Common myeloid progenitor, CD34-positive (primary cell): Measurements from ENCODE around the gene LRRC1.

Experiments
- CTCF ChIA-PET: fragments of 350-600 bp; sonication (Branson Sonifier 250); formaldehyde crosslinking; loops from one replicate; lab custom pipeline; 2021; ENCODE audit warnings: antibody characterized with exemption; lab: Charles Lee
- POLR2A ChIA-PET: fragments of 350-600 bp; sonication (Branson Sonifier 250); formaldehyde crosslinking; loops from one replicate; lab custom pipeline; 2021; ENCODE audit warnings: antibody characterized with exemption; lab: Charles Lee
- DNase-seq, 3 donors: peaks; one replicate each; pipeline versions ENCODE4 v3.0.0 to v3.0.0-alpha.2; 2013
- H3K27ac ChIP-seq, 2 experiments: 1 replicate in 1 of 2; 2 replicates in 1 of 2; pipeline ENCODE4 v1.7.0; 2013; ENCODE audit warnings: inconsistent platforms in 2 of 2, low read length in 2 of 2, mild to moderate bottlenecking in 2 of 2, low read depth in 1 of 2, moderate library complexity in 1 of 2; ENCODE audit not compliant: severe bottlenecking in 2 of 2, insufficient read depth in 1 of 2, poor library complexity in 1 of 2
- H3K27me3 ChIP-seq, 5 experiments: replicated peaks in 2 of 5; 1 replicate in 3 of 5; 2 replicates in 2 of 5; pipeline versions ENCODE4 v1.6.1 to v1.7.0; 2013; ENCODE audit warnings: low read length in 4 of 5, mild to moderate bottlenecking in 2 of 5, moderate library complexity in 2 of 5, inconsistent platforms in 1 of 5; ENCODE audit not compliant: insufficient read depth in 5 of 5, control insufficient read depth in 4 of 5
- H3K36me3 ChIP-seq, 4 experiments: 1 replicate in 2 of 4; 2 replicates in 2 of 4; pipeline versions ENCODE4 v1.6.1 to v1.7.0; 2013; ENCODE audit warnings: low read length in 3 of 4, control low read depth in 1 of 4, mild to moderate bottlenecking in 1 of 4; ENCODE audit not compliant: control insufficient read depth in 4 of 4, insufficient read depth in 4 of 4
- H3K4me1 ChIP-seq, 4 experiments: 1 replicate in 3 of 4; 2 replicates in 1 of 4; pipeline versions ENCODE4 v1.6.1 to v1.7.1; 2013; ENCODE audit warnings: low read length in 3 of 4, mild to moderate bottlenecking in 3 of 4, control low read depth in 1 of 4, inconsistent platforms in 1 of 4, moderate library complexity in 1 of 4; ENCODE audit not compliant: control insufficient read depth in 4 of 4, insufficient read depth in 4 of 4; ENCODE audit errors: control extremely low read depth in 1 of 4
- H3K4me3 ChIP-seq, 7 experiments: 1 replicate in 4 of 7; 2 replicates in 3 of 7; pipeline versions ENCODE4 v1.5.1 to v1.7.0; 2013; ENCODE audit warnings: mild to moderate bottlenecking in 7 of 7, low read length in 6 of 7, moderate library complexity in 6 of 7, inconsistent platforms in 2 of 7, low read depth in 2 of 7, control low read depth in 1 of 7; ENCODE audit not compliant: insufficient read depth in 4 of 7, control insufficient read depth in 1 of 7; ENCODE audit errors: extremely low read depth in 1 of 7
- H3K9me3 ChIP-seq, 5 experiments: 1 replicate in 4 of 5; 2 replicates in 1 of 5; pipeline versions ENCODE4 v1.6.1 to v1.7.1; 2013; ENCODE audit warnings: low read length in 4 of 5, mild to moderate bottlenecking in 2 of 5, inconsistent platforms in 1 of 5, low read depth in 1 of 5, moderate library complexity in 1 of 5; ENCODE audit not compliant: control insufficient read depth in 4 of 5, insufficient read depth in 2 of 5; ENCODE audit errors: control extremely low read depth in 1 of 5
- WGBS: methylation state at CpG from one replicate; pipeline ENCODE4 v1.1.5; 2013; ENCODE audit not compliant: insufficient coverage; 5-methylcytosine and 5-hydroxymethylcytosine counted together

Gene LRRC1

DNA sequence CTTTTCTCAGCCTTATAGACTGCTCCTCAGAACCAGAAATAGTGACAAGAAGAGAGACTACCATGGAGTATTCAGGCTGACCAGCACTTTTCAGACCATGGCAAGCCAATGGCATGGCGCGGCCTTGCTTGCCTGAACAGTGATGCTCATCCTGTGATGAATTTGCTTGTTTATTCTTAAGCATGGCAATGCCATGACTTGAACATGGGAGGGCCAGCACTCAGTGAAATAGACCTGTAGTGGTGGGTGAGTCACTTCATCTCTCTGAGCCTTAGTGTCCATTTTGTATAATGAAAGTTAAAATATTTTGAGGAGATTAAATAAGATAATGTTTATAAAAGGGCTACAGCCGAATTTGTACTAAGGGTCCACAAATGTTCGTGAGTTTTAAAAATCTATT lies 79.1 kb downstream of the LRRC1 start:
- Histone ChIP-seq H3K9me3 (peaks cover 0 to 9% (median 0%) of the 10 kb centered on the region in 5 experiments), H3K4me3 (no peak overlapping the region), H3K4me1 (no peaks in the 10 kb centered on the region), H3K27ac (no peak overlapping the region), H3K36me3 (no peaks in the 10 kb centered on the region), H3K27me3 (no peaks in the 10 kb centered on the region)
- 95% methylated on average over 2 of the region's 4 CpGs for WGBS
- ChIA-PET CTCF (no interaction called here), POLR2A (no interaction called here)
- no peak for DNase-seq

DNA sequence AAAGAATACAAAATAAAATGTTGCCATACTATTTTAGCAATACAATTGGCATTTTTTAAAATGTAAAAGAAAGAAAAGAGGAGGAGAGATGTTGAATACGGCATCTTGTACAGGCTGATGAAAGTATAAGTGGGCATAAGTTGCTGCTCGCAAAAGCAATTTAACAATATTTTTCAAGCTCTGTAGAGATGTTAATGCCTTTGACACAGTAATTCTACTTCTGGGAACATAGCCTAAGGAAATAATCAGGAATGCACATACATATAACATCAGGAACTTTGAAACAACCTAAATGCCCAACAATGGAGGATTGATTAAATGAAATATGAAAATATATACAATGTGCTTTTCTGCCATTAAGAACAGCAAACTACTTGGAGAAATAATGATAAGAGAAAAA lies 80.2 kb downstream of the LRRC1 start:
- Histone ChIP-seq H3K4me3 (no peak overlapping the region), H3K27me3 (no peaks in the 10 kb centered on the region), H3K4me1 (no peaks in the 10 kb centered on the region), H3K36me3 (peaks cover 0 to 2% (median under 1%) of the 10 kb centered on the region in 4 experiments), H3K9me3 (peaks cover 0 to 9% (median 0%) of the 10 kb centered on the region in 5 experiments), H3K27ac (no peak overlapping the region)
- DNase-seq, result no peak
- ChIA-PET POLR2A (no interaction called here), CTCF (no interaction called here)
- WGBS, result 100% methylated on average over 1 of the region's 2 CpGs

DNA sequence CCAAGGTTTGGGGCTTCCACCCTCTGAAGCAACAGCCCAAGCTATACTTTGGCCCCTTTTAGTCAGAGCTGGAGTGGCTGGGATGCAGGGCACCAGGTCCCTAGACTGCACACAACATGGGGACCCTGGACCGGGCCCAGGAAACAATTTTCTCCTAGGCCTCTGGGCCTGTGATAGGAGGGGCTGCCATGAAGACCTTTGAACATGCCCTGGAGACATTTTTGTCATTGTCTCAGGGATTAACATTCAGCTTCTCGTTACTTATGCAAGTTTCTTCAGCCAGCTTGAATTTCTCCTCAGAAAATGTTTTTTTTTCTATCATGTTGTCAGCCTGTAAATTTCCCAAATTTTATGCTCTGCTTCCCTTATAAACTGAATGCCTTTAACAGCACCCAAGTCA lies 82.3 kb downstream of the LRRC1 start:
- Histone ChIP-seq H3K27me3 (no peaks in the 10 kb centered on the region), H3K36me3 (peaks cover 0 to 2% (median under 1%) of the 10 kb centered on the region in 4 experiments), H3K9me3 (peaks cover 0 to 9% (median 0%) of the 10 kb centered on the region in 5 experiments), H3K4me1 (no peaks in the 10 kb centered on the region), H3K27ac (no peak overlapping the region), H3K4me3 (no peak overlapping the region)
- POLR2A ChIA-PET, result no interaction called here
- no peak for DNase-seq
- WGBS, result 100% methylated on average over 2 of the region's 2 CpGs
- CTCF ChIA-PET, result no interaction called here

DNA sequence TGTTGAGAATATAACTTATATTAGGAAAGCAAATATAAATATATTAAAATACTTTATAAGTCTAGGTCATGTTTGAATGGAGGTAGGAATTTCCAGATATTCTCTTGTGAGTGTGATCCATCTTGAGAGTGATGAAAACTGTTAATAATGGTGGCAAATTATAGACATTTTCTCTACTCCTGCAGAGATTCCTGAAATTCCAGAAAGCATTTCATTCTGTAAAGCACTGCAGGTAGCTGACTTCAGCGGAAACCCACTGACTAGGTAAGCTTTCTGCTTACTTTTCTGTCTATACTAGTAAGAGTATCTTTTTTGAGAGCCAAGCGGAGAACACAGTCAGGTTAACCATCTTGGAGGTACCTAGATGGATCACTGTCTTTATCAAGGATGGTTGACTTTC lies 84.0 kb downstream of the LRRC1 start:
- POLR2A ChIA-PET, result no interaction called here
- DNase-seq, result no peak
- H3K36me3 ChIP-seq, result peaks cover 0 to 4% (median 2%) of the 10 kb centered on the region in 4 experiments
- CTCF ChIA-PET, result no interaction called here
- no peak overlapping the region for H3K27ac ChIP-seq
- H3K27me3 ChIP-seq, result no peaks in the 10 kb centered on the region
- H3K9me3 ChIP-seq, result peaks cover 0 to 6% (median 0%) of the 10 kb centered on the region in 5 experiments
- no peak overlapping the region for H3K4me3 ChIP-seq
- 100% methylated on average over 1 of the region's 2 CpGs for WGBS
- no peaks in the 10 kb centered on the region for H3K4me1 ChIP-seq

DNA sequence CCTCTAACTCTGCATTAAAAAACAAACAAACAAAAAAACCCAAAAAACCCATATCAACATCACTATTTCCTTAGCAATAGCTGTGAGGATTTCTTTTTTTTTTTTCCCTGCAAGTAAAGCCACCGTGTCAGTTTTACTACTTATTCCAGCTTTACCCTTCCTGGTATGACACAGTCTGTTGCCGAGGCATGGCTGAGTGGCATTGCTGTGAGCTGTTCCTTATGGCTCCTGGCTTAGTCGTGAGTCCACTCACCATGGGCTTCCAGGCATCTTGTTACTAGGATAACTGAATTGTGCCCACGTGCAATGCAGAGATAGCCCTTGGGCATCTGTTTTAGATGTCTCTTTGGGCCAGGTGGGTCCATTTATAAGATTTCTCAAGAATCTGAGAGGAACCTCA lies 84.8 kb downstream of the LRRC1 start:
- H3K4me1 ChIP-seq, result no peaks in the 10 kb centered on the region
- H3K27ac ChIP-seq, result no peak overlapping the region
- ChIA-PET CTCF (no interaction called here), POLR2A (no interaction called here)
- H3K27me3 ChIP-seq, result no peaks in the 10 kb centered on the region
- H3K4me3 ChIP-seq, result no peak overlapping the region
- no peak for DNase-seq
- H3K36me3 ChIP-seq, result peaks cover 0 to 4% (median 2%) of the 10 kb centered on the region in 4 experiments
- peaks cover 0 to 6% (median 0%) of the 10 kb centered on the region in 5 experiments for H3K9me3 ChIP-seq
- WGBS, result 67% methylated on average over 3 of the region's 4 CpGs

DNA sequence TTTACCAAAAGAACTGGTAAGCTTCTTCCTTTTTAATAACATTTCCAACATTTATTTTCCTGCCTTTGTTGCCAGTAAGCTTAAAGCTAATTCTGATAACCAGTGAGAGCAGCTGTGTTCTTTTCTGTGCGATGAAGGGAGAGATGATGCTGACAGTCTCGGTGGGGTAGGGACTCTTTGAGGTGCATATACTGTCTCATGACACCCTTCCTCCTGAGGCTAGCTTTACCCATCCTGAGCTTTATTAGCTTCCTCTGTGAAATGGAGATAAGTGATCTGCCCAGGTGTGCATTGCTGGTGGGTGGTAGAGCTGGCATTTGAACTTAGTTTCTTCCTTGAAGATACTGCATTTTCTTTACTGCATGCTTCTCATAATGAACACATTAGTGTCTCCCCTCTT lies 92.5 kb downstream of the LRRC1 start:
- Histone ChIP-seq H3K36me3 (peaks cover 0 to 5% (median 2%) of the 10 kb centered on the region in 4 experiments), H3K4me3 (no peak overlapping the region), H3K4me1 (no peaks in the 10 kb centered on the region), H3K27ac (no peak overlapping the region), H3K27me3 (no peaks in the 10 kb centered on the region), H3K9me3 (no peaks in the 10 kb centered on the region)
- ChIA-PET POLR2A (no interaction called here), CTCF (interaction anchor here (1.1 kb wide), 1 partner anchor 68 kb away, joined by 3 read pairs; no protein-coding TSS in a partner anchor)
- WGBS, result no CpG with 5 or more reads among the region's 2 CpGs
- DNase-seq, result no peak

DNA sequence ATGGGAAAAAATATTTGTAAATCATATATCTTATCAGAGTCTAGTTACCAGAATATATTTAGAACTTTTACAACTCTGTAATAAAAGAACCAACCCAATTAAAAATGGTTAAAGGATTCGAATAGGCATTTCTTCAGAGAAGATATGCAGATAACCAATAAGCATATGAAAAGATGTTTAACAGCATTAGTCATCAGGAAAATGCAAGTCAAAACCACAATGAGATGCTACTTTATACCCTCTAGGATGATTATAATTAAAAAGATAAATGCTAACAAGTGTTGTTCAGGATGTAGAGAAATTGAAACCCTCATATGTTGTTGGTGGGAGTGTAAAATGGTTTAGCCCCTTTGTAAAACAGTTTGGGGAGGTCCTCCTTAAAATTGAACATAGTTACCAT lies 94.1 kb downstream of the LRRC1 start:
- Histone ChIP-seq H3K36me3 (peaks cover 0 to 2% (median 1%) of the 10 kb centered on the region in 4 experiments), H3K4me3 (no peak overlapping the region), H3K9me3 (no peaks in the 10 kb centered on the region), H3K27ac (no peak overlapping the region), H3K27me3 (no peaks in the 10 kb centered on the region), H3K4me1 (peaks cover 0 to 4% (median under 1%) of the 10 kb centered on the region in 4 experiments)
- no peak for DNase-seq
- no CpG with 5 or more reads among the region's 1 CpG for WGBS
- POLR2A ChIA-PET, result no interaction called here
- CTCF ChIA-PET, result no interaction called here
